Measurements from ENCODE around the gene N4BP2L1.
"Not testable (repeated sequence)": the region's sequence is repeated elsewhere in the genome, so short reads cannot be mapped to it uniquely, and the experiment has no call there.

Gene N4BP2L1

GRCh38 chr13:32390048-32390447 is 37.9 kb downstream of the N4BP2L1 start:
- no peak for FAIRE-seq

- no peak for FAIRE-seq
These were observed 42.5 kb downstream of the N4BP2L1 start for GRCh38 chr13:32385410-32385809.

- no peak for FAIRE-seq
These were observed 43.2 kb downstream of the N4BP2L1 start for GRCh38 chr13:32384702-32385101.

GRCh38 chr13:32383836-32384618 is 43.9 kb downstream of the N4BP2L1 start:
- FAIRE-seq: no peak

GRCh38 chr13:32381539-32381938 is 46.4 kb downstream of the N4BP2L1 start:
- no peak for FAIRE-seq

GRCh38 chr13:32378012-32378411 is 49.9 kb downstream of the N4BP2L1 start:
- no peak for FAIRE-seq

GRCh38 chr13:32376642-32377415 is 51.1 kb downstream of the N4BP2L1 start:
- FAIRE-seq: no peak

GRCh38 chr13:32370805-32371204 is 57.1 kb downstream of the N4BP2L1 start:
- no peak for FAIRE-seq

- no peak for FAIRE-seq
These were observed 65.4 kb downstream of the N4BP2L1 start for GRCh38 chr13:32362574-32362973.

- not testable (repeated sequence) for FAIRE-seq
These were observed 72.0 kb downstream of the N4BP2L1 start for GRCh38 chr13:32355935-32356334.

- FAIRE-seq: no peak
These were observed 73.9 kb downstream of the N4BP2L1 start for GRCh38 chr13:32354040-32354439.

- not testable (repeated sequence) for FAIRE-seq
These were observed 77.0 kb downstream of the N4BP2L1 start for GRCh38 chr13:32350839-32351441.
